Lung (tissue), 12 donors: ENCODE measurements around the gene SAA1. TPM values are rescaled to one million over a fixed set of nuclear protein-coding genes. Genes with fewer than 3 reads are reported as not detected.
A peak's percentile ranks its signal among the peaks of the same experiment; 100 is the strongest.

Source experiments
- ATAC-seq: fragments of 200-7000 bp; cut with Tn5 transposase; one replicate; pipeline ENCODE4 v1.9.1; 2020; ENCODE audit warnings: moderate number of reproducible peaks; ENCODE audit not compliant: insufficient read depth, low FRiP score
- DNase-seq, 3 donors: peaks; one replicate each; pipeline ENCODE4 v3.0.0-alpha.2; 2013 to 2017
- H3K27ac ChIP-seq, 2 donors: one replicate each; pipeline ENCODE4 v1.5.1; 2013; ENCODE audit warnings: mild to moderate bottlenecking in 2 of 2, moderate library complexity in 2 of 2, control low read depth in 1 of 2, inconsistent platforms in 1 of 2, low read depth in 1 of 2, low read length in 1 of 2
- H3K27me3 ChIP-seq, 3 donors: one replicate each; pipeline ENCODE4 v1.5.1; 2013; ENCODE audit warnings: low read length in 2 of 3; ENCODE audit not compliant: control insufficient read depth in 3 of 3, insufficient read depth in 3 of 3
- H3K36me3 ChIP-seq, 4 donors: one replicate each; pipeline ENCODE4 v1.5.1; 2013; ENCODE audit warnings: low read length in 4 of 4, mild to moderate bottlenecking in 1 of 4, moderate library complexity in 1 of 4; ENCODE audit not compliant: control insufficient read depth in 4 of 4, insufficient read depth in 4 of 4
- H3K4me1 ChIP-seq, 5 donors: one replicate each; pipeline ENCODE4 v1.5.1; 2013; ENCODE audit warnings: low read length in 5 of 5, mild to moderate bottlenecking in 2 of 5, moderate library complexity in 1 of 5; ENCODE audit not compliant: control insufficient read depth in 5 of 5, insufficient read depth in 5 of 5
- H3K4me3 ChIP-seq: one replicate; pipeline ENCODE4 v1.5.1; 2013; ENCODE audit warnings: mild to moderate bottlenecking, control low read depth, moderate library complexity
- H3K9ac ChIP-seq, 2 donors: one replicate each; pipeline ENCODE4 v1.5.1; 2013; ENCODE audit warnings: low read length in 2 of 2, control low read depth in 1 of 2; ENCODE audit not compliant: insufficient read depth in 1 of 2
- H3K9me3 ChIP-seq, 4 donors: one replicate each; pipeline ENCODE4 v1.5.1; 2013; ENCODE audit warnings: low read length in 3 of 4, mild to moderate bottlenecking in 1 of 4, moderate library complexity in 1 of 4; ENCODE audit not compliant: control insufficient read depth in 4 of 4, insufficient read depth in 3 of 4
- WGBS, 2 donors: extraction: QIAGEN DNeasy Blood & Tissue Kit; methylation state at CpG; one replicate each; pipeline ENCODE4 v1.1.7; 2013; 5-methylcytosine and 5-hydroxymethylcytosine counted together
- polyA plus RNA-seq, 2 donors: library from polyadenylated mRNA; stranded (reverse); fragments of 200-250 nt; gene quantifications; one replicate each; pipeline ENCODE4 v1.2.1, GENCODE V29; 2013
- total RNA-seq, 2 donors: library from RNA; depleted of rRNA in 1 of 2; stranded (reverse); fragments of >200 nt in 1 of 2; gene quantifications; one replicate each; pipeline ENCODE4 v1.2.1, GENCODE V29; 2014 to 2021
- TF ChIP-seq, protein P1 (sequence below): IDR thresholded peaks from 2 replicates; pipeline ENCODE4 v1.5.1; 2012; ENCODE audit warnings: mild to moderate bottlenecking; ENCODE audit errors: control extremely low read depth, extremely low read depth
- donor health status: control.
- donor health status: control.
- donor health status: Bipolar disorder and iron deficiency.
- donor health status: healthy.
- donor health status: DM: yes; HTN: yes; CAD: no.

SAA1 gene
- total and polyA plus RNA-seq, 4 donors, result 44.4 to 2,589 (median 204) TPM

DNA sequence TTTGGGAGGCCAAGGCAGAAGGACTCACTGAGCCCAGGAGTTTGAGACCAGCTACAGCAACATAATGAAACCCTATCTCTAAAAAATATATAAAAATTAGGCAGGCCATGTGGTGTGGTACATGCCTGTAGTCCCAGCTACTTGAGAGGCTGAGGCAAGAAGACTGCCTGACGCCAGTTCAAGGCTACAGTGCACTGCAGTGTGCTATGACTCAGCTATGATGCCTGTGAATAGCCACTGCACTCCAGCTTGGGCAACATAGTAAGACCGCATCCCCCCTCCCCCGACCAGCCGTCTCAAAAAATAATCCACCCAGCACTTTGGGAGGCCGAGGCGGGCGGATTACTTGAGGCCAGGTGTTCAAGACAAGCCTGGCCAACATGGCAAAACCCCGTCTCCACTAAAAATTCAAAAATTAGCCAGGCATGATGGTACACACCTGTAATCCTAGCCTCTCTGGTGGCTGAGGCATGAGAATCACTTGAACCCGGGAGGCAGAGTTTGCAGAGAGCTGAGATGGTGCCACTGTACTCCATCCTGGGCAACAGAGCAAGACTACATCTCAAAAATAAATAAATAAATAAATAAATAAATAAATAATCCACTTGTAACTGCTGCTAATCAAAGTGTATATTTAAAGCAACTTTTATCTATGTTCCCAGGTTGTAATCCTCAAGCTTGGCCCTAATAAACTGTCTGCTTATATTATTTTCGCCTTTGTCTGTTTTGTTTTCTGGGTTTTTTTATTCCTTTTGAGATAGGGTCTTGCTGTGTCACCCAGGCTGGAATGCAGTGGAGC lies 48.1 kb downstream of the SAA1 start:
- no peak overlapping the region for H3K4me3 ChIP-seq
- H3K36me3 ChIP-seq, result peaks cover 5 to 24% (median 10%) of the 10 kb centered on the region in 4 donors
- H3K9ac ChIP-seq, result no peak overlapping the region
- no peak for ATAC-seq
- H3K9me3 ChIP-seq, result no peaks in the 10 kb centered on the region
- H3K27ac ChIP-seq, result peak overlapping the region in 1 of 2 donors; percentile 22
- DNase-seq, result no peak
- WGBS, 2 donors, result 79 to 81% methylated on average over 10 of the region's 10 CpGs
- H3K27me3 ChIP-seq, result no peaks in the 10 kb centered on the region
- H3K4me1 ChIP-seq, result peaks cover 0 to 2% (median 0%) of the 10 kb centered on the region in 5 donors
- TF ChIP-seq, protein P1, sequence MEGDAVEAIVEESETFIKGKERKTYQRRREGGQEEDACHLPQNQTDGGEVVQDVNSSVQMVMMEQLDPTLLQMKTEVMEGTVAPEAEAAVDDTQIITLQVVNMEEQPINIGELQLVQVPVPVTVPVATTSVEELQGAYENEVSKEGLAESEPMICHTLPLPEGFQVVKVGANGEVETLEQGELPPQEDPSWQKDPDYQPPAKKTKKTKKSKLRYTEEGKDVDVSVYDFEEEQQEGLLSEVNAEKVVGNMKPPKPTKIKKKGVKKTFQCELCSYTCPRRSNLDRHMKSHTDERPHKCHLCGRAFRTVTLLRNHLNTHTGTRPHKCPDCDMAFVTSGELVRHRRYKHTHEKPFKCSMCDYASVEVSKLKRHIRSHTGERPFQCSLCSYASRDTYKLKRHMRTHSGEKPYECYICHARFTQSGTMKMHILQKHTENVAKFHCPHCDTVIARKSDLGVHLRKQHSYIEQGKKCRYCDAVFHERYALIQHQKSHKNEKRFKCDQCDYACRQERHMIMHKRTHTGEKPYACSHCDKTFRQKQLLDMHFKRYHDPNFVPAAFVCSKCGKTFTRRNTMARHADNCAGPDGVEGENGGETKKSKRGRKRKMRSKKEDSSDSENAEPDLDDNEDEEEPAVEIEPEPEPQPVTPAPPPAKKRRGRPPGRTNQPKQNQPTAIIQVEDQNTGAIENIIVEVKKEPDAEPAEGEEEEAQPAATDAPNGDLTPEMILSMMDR, result no peak

DNA sequence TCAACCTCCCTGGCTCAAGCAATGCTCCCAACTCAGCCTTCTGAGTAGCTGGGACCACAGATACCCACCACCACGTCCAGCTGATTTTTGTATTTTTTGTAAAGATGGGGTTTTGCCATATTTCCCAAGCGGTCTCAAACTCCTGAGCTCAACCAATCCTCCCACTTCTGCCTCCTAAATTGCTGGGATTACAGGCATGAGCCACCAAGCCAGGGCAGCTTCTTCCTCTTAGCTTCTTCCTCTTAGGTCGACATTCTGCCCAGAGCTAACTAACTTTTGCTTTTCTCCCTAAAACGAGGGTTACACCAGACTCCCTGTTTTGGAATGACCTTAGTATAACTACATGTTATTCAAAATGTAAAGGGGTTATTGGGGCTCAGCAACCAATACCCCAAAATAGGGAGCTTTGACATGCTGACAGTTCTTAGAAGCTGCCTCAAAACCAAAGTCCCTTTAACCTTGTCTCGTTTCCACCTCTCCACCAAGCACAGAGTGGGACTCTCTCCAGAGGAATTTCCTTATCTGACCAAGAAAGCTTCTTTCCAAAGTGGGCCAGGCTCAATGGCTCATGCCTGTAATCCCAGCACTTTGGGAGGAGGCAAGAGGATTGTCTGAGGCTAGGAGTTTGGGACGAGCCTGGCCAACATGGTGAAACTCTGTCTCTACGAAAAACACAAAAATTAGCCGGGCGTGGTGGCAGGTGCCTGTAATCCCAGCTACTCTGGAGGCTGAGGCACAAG lies 48.9 kb downstream of the SAA1 start:
- DNase-seq, result no peak
- no peak for ATAC-seq
- Histone ChIP-seq H3K4me3 (no peak overlapping the region), H3K4me1 (peaks cover 0 to 2% (median 0%) of the 10 kb centered on the region in 5 donors), H3K9ac (no peak overlapping the region), H3K36me3 (peaks cover 2 to 19% (median 6%) of the 10 kb centered on the region in 4 donors), H3K27me3 (no peaks in the 10 kb centered on the region), H3K9me3 (no peaks in the 10 kb centered on the region), H3K27ac (peak overlapping the region in 1 of 2 donors; percentile 22)
- TF ChIP-seq, protein P1, result no peak
- 72 to 85% methylated on average over 9 of the region's 9 CpGs for WGBS, 2 donors

DNA sequence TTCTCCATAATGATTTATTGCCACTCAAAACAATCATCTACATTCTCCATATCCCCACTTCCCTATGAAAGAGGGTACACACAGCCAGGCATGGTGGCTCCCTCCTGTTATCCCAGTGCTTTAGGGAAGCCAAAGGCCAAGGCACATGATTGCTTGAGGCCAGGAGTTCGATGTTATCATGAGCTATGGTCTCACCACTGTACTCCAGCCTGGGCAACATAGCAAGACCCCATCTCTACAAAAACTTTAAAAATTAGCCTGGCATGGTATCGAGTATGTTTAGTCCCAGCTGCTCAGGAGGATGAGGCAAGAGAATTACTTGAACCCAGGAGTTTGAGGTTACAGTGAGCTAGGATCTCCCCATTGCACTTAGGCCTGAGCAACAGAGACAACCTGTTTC lies 49.8 kb downstream of the SAA1 start:
- Histone ChIP-seq H3K27me3 (no peaks in the 10 kb centered on the region), H3K9ac (no peak overlapping the region), H3K27ac (no peak overlapping the region), H3K36me3 (peaks cover 0 to 11% (median 1%) of the 10 kb centered on the region in 4 donors), H3K4me3 (no peak overlapping the region), H3K4me1 (peaks cover 0 to 6% (median 4%) of the 10 kb centered on the region in 5 donors), H3K9me3 (no peaks in the 10 kb centered on the region)
- DNase-seq (no peak), ATAC-seq (no peak)
- 98% methylated on average over 2 of the region's 2 CpGs for WGBS, 2 donors
- TF ChIP-seq, protein P1, result no peak
